HG03135 (cell line): ENCODE data around the gene MAMDC4.
"Not testable (repeated sequence)": the region's sequence is repeated elsewhere in the genome, so short reads cannot be mapped to it uniquely, and the experiment has no call there.

ENCODE experiments used
- ATAC-seq: cut with Tn5 transposase; IDR thresholded peaks from one replicate; pipeline ENCODE4 v1.9.1; 2021; ENCODE audit warnings: mild to moderate bottlenecking, moderate library complexity; ENCODE audit not compliant: unreplicated experiment

The MAMDC4 gene

DNA sequence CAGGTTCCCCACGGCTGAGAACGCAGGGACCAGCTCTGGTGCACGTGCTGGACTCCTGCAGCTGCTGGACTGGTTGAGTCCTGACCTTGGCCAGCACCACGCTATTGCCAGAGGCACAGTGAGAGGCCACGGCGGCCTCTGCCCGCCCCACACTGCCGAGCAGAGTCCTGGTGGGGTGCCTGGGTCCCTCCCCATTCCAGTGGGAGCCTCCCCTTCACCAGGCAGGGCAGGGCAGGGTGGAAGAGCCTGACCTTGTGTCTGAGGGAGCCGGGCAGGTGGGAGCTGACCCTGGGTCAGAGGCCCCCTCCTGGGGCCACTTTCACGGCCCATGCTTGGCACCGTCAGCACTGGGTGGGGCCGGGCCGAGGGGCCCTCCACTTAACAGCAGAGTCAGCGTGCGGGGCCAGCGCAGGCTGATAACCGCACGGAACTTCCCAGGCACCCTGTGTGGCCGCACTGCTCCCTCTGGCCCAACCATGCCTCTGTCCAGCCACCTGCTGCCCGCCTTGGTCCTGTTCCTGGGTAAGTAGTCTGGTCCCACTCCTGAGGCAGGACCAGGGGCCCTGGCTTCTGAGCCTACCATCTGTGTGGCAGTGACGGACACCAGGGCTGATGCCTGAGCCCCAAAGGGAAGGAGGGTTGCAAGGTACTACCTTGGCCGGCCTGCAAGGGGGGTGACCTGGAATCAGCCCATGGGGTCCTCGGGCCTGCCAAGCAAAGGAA lies at the start of gene MAMDC4:
Gene MAMDC4 (plus strand): TSS at position 406 of the 723 bp plus-strand sequence. CDS start 71 bp downstream, at position 477.
- no peak for ATAC-seq

- not testable (repeated sequence) for ATAC-seq
Observed at GRCh38 chr9:136803009-136803550, 49.1 kb upstream of the MAMDC4 start.

- no peak for ATAC-seq
Observed at GRCh38 chr9:136803551-136804508, 48.3 kb upstream of the MAMDC4 start.

GRCh38 chr9:136804509-136805206 lies 47.5 kb upstream of the MAMDC4 start:
- no peak for ATAC-seq

- no peak for ATAC-seq
Observed at GRCh38 chr9:136805207-136805740, 46.9 kb upstream of the MAMDC4 start.

- no peak for ATAC-seq
Observed at GRCh38 chr9:136806067-136806466, 46.1 kb upstream of the MAMDC4 start.

DNA sequence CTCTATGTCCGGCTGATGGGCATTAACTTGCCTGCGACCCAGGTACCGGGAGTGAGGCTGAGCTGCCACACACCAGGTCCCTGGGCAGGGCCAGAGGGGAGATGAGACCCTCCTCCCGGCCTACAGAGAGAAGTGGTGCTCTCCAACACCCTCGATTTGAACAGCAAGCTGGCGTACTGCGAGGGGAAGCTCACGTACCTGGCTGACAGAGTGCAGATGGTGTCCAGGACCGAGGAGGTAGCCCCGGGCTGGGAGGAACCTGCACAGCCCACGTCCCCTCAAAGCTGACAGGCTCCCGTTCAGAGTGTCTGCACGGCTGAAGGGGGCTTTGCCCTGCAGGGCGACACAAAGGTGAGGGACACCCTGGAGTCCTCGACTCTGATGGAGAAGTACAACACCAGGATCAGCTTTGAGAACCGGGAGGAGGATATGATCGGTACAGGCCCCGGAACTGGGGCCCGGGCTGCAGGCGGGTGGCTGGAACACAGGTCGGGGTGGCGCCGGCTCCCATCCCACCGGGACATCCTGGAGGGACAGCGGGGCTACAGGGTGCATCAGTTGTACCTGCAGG lies 45.4 kb upstream of the MAMDC4 start:
- no peak for ATAC-seq

- peak; percentile 58 for ATAC-seq
Observed at GRCh38 chr9:136807281-136808074, 44.7 kb upstream of the MAMDC4 start, which contains the start of gene RABL6. Gene RABL6 (plus strand): TSS chr9:136807948. CDS start chr9:136808197, 249 bp downstream.

DNA sequence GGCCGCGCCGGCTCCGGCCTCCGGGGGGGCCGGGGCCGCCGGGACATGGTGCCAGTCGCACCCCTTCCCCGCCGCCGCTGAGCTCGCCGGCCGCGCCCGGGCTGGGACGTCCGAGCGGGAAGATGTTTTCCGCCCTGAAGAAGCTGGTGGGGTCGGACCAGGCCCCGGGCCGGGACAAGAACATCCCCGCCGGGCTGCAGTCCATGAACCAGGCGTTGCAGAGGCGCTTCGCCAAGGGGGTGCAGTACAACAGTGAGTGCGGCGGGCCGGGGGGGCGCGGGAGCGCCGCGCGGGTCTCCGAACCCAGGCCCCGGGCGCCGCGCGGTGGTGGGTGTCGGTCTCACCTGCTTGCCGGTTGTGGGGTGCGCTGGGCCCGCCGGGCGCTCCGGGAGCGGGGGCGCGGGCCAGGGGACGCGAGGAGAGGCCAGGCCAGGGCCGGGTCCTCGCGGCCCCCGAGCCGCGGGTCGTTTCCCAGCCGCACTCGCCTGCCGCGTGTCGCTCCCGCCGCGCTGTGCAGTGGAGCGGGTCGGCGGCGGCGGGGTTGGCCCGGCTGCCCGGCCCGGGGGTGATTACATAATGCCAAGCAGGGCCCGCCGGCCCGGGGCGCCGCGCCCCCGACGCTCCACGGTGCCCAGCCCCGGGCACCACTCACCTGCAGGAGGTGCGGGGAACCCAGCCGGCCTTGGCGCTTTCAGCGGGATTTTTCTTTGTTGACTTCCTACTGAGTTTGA lies 43.9 kb upstream of the MAMDC4 start:
- ATAC-seq: peak; percentile 26

- no peak for ATAC-seq
Observed at GRCh38 chr9:136808806-136809158, 43.4 kb upstream of the MAMDC4 start.

GRCh38 chr9:136814725-136815421 lies 37.3 kb upstream of the MAMDC4 start:
- no peak for ATAC-seq

DNA sequence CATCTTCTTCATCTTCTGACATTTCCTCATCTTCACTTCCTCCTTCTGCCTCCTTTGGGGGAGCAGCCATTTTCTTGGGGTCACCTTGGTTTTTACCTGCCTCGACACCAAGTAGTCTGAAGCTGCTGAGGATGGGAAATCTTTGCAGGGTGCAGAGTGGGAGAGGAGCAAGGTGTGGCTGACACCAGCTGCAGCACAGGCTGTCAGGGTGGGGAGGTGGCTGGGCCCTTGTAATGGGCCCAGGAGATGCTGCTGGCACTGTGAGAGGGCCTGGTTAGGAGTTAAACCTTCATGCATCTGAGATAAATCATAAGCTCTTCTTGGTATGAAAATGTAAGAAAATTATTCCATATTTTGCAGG lies 36.7 kb upstream of the MAMDC4 start:
- ATAC-seq: no peak

- ATAC-seq: no peak
Observed at GRCh38 chr9:136820971-136821825, 30.9 kb upstream of the MAMDC4 start.

- ATAC-seq: no peak
Observed at GRCh38 chr9:136821826-136822544, 30.2 kb upstream of the MAMDC4 start.

DNA sequence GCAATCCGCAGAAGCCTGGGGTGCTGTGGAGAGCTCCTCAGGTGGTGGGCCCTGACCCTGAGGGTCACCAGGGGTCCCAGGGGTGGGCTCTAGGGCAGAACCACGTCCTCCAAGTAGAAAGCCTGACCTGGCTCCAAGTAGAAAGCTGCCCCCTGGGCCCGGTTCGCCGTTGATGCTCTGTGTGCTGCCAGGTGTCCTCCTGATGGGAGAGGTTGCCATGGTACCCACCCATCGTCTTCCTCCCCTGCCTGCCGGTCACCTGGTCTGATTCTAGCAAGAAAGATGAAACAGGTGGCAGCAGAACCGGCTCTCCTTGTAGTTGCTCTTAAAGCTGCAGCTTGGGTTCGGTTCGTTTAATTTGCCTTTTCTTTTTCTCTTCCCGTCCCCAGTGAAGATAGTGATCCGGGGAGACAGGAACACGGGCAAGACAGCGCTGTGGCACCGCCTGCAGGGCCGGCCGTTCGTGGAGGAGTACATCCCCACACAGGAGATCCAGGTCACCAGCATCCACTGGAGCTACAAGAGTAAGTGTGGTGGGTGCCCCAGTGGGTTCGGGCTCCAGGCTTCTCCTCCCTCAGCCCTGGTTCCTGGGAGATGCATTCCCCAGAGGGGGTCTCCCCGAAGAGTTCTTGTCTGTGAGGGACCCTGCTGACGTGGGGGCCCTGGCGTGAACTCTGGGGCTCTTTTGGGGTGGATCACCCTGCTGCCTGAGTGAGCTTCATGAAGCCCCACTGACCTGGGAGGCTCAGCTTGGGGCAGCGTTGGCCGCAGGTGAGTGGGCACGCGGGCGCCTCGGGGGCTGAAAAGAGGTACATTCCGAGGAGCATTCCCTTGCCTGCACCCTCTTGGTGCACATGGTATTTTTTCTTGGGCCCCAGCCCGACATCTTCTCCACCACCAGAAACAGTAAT lies 28.8 kb upstream of the MAMDC4 start:
- ATAC-seq: no peak
